GM21786 (cell line): ENCODE data around the gene VPS26A.
"Not testable (repeated sequence)": the region's sequence is repeated elsewhere in the genome, so short reads cannot be mapped to it uniquely, and the experiment has no call there.

Experiments used
- ATAC-seq: cut with Tn5 transposase; IDR thresholded peaks from one replicate; pipeline ENCODE4 v1.9.1; 2021; ENCODE audit not compliant: unreplicated experiment

Gene VPS26A

DNA sequence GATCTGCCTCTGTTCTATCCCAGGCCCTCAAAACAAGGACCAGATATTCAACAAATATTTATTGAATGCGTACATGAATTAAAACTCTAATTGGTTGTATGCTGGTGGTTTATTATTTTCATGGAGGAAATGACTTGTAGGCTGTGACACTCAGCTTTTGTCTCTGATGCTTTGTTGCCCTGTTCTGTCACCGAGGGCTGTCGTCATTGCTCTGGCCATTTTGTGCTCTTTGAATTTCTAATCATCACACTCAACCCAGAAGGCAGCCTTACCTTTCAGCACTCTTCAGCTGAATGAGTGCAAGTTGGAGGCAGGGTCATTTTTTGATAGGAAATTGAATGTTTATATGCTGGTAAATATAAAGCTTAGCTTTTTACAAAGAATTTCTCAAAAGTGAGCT lies 21.5 kb upstream of the VPS26A start:
- ATAC-seq, result no peak

DNA sequence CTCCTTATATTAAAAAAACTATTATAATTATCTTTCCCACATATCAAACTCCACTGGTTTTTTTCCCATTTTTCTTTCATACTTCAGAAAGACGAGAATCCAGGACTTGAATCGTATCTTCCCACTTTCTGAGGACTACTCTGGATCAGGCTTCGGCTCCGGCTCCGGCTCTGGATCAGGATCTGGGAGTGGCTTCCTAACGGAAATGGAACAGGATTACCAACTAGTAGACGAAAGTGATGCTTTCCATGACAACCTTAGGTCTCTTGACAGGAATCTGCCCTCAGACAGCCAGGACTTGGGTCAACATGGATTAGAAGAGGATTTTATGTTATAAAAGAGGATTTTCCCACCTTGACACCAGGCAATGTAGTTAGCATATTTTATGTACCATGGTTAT lies 20.2 kb upstream of the VPS26A start:
- no peak for ATAC-seq

DNA sequence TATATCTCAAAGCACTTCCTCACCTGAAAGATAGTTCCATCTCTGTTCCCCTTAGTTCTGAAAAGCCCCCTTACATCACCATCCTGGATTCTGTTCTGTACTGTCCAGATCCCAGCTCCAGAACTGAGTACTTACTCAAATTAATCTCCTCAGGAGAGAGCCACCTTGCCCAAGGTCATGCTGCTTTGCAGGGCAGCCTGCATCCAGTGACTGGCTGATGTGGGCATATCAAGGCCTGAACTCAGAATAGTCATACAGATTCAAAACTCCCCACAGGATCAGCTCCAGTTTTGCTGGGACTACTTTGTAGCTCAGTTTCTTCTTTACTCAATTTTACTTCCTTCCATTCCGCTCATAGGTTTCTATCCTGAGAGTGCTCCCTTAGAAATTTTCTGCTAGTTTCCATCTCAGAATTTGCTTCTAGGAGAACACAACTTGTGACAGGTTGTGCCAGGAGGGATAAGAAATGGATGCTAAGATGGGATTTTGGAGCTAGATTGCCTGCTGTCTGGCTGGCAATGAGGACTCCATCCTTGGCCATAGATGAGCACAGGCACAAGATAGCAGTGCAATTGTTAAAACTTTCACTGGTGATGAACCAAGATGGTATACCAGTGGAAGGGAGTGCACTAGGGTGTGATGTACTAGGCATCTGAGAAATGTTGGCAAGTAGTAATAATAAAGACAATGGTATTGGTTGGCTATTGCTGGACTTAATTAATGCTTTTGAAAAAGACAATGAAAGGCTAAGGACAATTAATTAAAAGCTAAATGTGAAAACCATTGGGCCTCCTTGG lies 18.8 kb upstream of the VPS26A start:
- ATAC-seq, result no peak

DNA sequence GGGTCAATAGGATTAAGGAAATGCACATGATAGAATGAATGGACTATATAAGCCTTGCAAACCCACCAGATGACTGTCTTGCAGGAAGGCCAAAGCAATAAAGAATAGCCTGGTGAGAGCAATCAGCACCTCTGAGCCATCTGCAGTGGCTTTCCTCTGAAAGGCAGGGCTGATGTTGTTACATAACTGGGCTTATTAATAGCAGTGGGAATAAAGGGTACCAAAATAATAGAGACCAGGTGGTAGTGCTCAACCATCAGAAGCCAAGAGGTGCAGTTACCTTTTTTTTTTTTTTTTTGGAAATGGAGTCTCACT lies 16.8 kb upstream of the VPS26A start:
- ATAC-seq, result no peak

DNA sequence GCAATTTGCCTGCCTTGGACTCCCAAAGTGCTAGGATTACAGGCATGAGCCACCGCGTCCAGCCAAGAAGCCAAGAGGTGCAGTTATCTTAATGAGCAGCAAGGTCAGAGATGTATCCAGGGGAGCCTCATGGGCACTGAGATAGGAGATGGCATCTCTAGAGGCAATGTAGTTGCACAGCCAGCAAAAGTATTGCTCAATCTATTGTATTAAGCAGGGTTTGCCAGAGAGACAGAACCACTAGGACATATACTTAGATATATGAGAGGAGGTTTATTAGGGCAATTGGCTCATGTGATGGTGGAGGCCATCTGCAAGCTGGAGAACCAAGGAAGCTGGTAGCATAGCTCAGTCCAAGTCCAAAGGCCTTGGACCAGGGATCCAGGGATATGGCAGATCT lies 16.3 kb upstream of the VPS26A start:
- ATAC-seq, result no peak

DNA sequence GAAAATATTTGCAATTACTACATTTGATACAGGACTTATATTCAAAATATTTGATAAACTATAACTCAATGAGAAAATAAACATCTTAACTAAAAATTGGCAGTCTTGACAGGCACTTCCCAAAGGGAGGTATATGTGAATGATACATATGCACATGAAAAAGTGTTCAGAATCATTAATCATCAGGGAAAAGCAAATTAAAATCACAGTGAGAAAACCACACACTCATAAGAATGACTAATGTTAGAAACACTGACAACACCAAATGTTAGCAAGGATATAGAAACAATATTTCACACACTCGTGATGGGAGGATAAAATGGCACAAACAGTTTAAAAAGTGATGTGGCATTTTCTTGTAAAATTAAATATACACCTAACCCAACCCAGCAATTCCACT lies 4.1 kb upstream of the VPS26A start:
- no peak for ATAC-seq

DNA sequence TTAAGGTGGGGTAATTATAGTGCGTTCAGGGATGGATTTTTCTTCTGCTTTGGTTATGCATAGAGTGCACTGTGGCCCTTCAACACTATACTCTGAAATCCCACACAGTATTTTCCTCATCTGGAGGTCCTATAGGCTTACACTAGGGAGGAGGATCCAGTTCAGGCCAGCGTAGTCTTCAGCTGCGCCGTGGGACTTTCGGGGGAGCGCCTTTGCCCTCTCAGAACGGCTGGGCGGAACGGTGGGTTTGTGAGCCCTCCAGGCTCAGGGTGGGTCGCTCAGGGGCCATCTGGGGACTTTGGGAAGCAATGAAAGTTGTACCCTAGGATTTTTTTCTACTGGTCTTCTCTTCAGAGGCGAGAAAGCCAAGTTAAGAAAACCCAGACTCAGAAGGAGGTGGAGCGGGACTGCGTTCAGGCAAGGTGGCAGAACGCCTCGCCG lies 652 bp upstream of the VPS26A start:
- peak; percentile 25 for ATAC-seq

DNA sequence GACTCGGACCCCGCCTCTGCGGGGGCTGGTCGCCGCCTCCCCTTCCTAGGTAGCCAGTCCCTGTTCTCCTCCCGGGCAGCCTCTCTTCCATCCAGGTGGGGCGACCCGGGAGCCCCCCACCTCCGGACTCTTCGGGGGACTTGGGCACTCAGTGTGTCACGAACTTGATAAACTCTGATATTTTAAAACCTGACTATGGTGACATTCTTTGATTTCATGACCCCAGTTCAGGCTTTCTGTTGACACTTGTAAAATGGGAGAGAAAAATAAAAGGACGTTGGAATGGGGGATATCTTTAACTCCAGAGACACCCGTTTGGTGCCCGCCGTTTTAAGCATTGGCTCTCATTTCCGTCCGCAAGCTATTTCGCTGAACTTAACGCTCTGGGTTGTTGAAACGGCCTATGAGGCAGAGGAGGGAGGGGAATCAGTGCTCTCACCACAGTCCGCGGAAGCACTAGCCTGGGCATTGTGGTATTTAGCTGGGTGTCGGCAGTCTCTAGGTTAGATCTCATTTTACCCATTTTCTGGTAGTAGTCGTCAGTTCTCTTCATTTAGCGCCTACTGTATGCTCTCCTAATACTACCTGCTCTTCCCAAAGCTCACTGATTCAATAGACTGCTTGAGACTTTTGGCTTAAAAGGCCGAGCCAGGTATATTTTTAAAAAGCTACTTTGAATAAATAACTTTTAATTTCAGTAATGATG lies 738 bp downstream of the VPS26A start:
- ATAC-seq, result peak; percentile 13

DNA sequence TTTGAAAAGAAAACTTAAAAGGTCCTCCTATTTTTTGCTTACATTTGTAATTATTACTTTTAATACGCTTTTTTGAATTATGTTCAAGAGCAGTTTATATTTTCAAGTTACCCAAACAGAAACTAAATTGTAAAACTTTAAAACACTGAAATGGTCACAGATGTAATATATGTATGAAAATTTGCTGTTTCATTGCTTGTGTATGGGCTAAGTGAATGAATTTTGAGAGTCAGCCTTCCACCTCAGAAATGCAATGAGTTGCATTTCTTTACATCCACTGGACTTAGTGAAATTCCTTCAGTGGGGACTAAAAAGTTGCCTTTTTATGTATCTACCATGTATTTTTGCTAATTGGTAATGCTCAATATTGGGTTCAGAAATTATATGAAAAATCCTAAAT lies 1.6 kb downstream of the VPS26A start:
- ATAC-seq, result no peak

DNA sequence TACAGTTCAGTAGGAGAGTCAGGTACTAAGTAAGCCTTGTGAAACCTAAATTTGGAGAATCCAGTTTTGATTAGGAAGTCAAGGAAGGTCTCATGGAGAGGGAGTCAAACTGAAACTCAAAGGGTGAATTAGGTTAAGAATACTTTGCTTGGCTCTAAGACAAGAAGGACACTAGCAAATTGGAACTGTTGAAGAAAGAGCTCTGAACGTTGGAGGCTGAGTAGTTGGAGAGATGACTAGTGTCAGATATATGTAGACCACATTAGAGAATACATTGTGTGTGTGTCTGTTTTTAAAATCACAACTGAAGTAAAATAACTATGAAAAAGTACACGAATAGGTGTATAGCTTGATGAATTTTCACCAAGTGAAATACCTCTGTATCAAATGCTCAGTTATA lies 6.3 kb downstream of the VPS26A start:
- no peak for ATAC-seq

DNA sequence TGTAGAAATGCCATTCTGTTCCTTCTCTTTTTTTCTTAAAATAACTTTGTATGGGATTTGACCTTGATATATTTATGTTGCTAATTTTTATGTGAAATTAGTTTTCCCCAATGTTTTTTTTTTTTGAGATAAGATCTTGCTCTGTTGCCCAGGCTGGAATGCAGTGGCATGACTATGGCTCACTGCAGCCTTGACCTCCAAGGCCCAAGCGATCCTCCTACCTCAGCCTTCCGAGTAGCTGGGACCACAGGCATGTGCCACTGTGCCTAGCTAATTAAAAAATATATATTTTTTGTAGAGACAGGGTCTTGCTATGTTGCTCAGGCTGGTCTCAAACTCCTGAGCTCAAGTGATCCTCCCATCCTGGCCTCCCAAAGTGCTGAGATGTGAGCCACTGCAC lies 16.0 kb downstream of the VPS26A start:
- ATAC-seq, result no peak

DNA sequence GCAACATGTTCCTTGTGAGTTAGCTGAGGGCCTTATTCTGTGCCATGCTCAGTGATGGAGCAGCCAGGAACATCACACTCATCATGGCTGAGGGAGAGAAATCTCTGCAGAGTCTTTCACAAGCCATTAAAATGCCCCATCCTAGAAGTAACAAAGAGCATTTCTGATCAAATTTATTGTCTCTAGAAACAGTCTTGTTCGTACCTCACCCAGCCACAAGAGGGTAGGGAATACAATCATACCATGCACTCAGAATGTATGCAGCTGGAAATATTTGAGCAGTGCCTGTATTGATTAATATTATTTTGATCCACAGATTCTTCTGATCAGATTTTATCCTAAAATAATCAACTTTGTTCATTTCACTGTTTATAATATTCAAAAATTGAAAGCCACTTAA lies 17.3 kb downstream of the VPS26A start:
- no peak for ATAC-seq

DNA sequence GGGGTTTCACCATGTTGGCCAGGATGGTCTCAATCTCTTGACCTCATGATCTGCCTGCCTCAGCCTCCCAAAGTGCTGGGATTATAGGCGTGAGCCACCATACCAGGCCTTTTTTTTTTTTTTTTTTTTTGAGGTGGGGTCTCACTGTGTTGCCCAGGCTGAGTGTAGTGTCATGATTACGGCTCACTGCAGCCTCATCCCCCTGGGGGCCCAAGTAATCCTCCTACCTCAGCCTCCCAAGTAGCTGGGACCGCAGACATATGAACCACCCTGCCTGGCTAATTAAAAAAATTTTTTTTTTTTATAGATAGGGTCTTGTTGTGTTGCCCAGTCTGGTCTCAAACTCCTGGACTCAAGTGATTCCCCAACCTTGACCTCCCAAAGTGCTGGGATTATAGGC lies 18.1 kb downstream of the VPS26A start:
- not testable (repeated sequence) for ATAC-seq

DNA sequence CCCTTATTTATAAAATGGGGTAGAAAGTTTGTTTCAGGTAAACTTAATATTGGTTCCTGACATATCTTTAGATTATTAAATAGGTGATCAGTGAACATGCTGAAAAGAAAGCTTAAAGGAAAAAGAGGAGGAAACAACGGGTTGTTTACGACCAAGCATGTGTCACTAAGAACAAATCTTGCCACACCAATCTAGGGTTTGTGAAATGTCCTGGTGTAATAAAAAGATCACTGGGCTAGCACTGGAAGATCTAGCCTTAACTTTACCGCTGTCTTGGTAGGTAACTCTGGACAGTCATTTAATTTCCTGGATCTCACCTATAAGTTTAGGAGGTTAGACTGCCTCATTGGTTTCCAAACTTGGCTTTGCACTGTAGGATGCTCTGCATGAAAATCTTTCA lies 19.0 kb downstream of the VPS26A start:
- no peak for ATAC-seq

DNA sequence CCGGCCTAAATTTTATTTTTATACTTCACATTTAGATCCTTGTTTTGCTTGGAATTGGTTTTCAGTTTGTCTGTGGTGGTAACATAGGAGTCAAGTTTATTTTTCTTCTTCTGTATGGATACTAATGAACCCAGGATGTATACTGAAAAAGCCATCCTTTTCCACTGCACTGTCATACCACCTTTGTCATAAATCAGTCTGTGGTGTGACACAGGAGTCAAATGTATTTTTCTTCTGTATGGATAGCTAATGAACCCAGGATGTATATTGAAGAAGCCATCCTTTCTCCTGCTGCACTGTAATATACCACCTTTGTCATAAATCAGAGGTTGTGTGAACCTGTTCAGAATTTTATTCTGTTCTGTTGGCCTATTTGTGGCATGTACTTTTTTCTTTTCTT lies 21.4 kb downstream of the VPS26A start:
- ATAC-seq, result no peak

DNA sequence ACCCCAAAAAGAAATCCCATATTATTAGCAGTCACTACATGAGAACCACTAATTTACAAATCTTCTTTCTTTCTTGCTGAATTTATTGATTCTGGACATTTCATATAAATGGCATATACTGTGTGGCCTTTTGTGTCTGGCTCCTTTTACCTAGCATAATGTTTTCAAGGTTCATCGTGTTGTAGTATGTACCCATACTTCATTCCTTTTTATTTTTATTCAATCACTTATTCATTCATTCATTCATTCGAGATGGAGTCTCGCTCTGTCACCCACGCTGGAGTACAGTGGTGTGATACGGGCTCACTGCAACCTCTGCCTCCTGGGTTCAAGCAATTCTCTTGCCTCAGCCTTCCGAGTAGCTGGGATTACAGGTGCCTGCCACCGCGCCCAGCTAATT lies 21.9 kb downstream of the VPS26A start:
- ATAC-seq, result no peak

DNA sequence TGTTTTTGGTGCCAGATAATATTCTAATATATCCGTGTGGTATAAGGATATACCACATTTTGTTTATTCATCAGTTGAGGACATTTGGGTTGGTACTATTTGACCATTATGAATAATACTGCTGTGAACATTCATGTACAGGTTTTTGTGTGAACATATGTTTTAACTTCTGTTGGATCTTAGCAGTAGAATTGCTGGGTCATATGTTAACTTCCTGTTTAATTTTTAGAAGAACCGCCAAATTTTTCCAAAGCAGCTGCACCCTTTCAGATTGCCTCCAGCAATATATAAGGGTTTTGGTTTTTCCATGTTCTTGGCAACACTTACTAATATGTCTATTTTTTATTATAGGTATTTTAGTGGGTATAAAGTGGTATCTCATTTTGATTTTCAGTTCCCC lies 22.8 kb downstream of the VPS26A start:
- no peak for ATAC-seq

DNA sequence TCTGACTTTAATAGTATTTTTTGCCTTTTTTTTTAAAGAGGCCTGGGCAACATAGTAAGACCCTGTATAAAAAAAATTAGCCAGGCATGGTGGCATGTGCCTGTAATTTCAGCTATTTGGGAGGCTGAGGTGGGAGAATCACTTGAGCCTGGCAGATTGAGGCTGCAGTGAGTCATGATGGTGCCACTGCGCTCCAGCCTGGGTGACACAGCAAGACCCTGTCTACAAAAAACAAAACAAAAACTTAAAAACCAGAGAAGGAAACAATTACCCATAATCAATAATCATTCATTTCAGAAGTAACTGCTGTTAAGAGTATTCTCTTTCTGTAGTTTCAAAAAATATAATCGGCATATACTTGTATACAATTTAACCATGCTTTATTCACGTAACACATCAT lies 28.0 kb downstream of the VPS26A start:
- no peak for ATAC-seq

DNA sequence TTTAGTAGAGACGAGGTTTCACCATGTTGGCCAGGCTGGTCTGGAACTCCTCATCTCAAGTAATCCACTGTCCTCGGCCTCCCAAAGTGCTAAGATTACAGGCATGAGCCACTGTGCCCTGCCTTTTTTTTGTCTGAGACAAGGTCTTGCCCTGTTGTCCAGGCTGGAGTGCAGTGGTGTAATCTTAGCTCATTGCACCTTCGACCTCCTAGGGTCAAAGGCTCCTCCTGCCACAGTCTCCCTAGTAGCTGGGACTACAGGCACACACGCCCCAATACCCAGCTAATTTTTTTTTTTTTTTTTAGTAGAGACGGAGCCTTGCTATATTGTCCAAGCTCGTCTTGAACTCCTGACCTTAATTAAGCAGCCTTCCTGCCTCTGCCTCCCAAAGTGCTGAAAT lies 29.2 kb downstream of the VPS26A start:
- ATAC-seq, result no peak

DNA sequence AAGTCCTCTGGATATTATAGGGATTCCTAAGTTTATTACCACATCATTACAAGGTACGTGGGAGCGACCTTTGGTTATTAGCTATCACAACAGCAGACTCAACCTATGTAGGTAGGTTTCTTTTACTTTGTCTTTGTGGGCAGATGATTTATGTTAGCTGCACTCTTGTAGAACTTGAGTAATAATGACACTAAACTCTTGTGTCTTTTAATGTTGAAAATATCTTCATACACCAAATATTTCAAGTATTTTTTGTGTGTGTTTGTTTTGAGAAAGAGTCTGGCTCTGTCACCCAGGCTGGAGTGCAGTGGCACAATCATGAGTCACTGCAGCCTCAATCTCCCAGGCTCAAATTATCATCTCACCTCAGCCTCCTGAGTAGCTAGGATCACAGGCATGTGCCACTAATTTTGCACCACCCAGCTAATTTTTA lies 36.8 kb downstream of the VPS26A start:
- no peak for ATAC-seq

DNA sequence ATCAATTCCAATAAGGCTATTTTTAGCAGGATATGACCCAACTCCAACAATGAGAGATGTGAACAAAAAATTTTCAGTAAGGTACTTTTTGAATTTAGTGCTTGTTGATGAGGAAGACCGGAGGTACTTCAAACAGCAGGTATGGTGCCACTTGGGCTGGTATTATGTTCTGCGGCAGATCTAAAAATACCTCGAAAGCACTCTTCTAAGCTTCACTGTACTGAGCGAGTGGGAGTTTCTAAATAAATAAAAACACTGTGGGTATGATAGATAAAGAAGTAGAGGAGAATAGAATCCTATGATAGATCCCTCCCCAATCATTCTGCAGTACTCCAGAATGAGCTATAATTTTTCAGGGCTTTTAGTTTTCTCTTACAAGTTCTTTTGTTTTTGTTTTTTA lies 44.5 kb downstream of the VPS26A start:
- no peak for ATAC-seq

DNA sequence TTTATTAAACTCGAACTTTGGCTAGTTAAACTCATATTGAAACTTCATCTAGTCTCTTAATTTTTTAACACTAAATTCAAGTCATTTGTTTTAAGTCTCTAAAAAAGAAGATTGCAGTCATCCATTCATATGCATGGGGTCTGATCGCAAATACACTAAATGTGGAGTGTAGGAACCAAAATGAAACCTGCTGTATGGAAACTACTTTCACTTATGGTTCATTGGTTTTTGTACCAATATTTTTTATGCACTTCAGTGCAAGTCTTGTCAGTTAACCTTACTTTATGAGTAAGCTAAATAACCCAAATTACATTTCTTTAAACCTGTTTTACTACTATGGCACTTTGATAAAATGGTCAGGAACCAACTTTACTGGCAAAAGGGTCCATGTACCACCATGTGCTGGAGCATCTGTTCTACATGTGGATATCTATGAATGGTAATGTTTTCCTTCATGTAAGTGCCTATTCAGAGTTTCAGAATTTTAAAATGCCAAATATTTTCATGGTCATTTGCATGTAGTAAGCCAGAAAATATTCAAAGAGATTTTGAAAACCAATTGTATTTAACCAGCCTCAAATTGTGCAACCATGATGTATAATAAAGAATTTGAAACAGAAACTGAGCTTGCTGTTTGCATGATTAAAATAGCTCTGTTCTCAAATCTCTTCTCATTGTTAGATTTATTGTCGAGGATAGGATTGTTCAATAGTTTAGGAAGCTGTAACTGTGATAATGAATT lies 48.4 kb downstream of the VPS26A start:
- ATAC-seq, result no peak
